Measurements from ENCODE around the gene CERS5. TPM values are rescaled to one million over a fixed set of nuclear protein-coding genes. Genes with fewer than 3 reads are reported as not detected.
A peak's percentile ranks its signal among the peaks of the same experiment; 100 is the strongest.

CERS5 gene
- total RNA-seq, 4 donors from 2014 or later: 23.4 to 27.9 (median 26.4) TPM

DNA sequence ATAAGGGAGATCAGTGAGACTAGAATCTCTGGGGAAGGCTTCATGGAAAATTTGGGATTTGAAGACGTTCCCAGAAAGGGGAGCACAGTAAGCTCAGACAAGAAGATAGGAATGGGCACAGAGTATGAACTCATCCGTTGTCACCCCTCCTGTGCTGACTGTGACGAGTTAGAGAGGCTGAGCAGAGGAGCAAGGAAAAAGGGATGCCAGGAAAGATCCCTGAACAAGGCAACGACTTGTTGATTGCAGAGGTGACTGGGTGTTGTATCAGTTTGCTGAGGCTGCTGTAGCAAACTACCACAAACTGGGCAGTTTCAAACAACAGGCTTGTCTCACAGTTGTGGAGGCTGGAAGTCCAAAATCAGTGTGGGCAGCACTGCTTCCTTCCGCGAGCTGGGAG, 69.2 kb downstream of the CERS5 start:
- H3K36me3 ChIP-seq: peaks cover 0 to 85% of the 10 kb centered on the region in 2 donors
- H3K9me3 ChIP-seq: no peaks in the 10 kb centered on the region
- no peak overlapping the region for H3K27ac ChIP-seq
- no peaks in the 10 kb centered on the region for H3K4me1 ChIP-seq
- TF ChIP-seq POLR2AphosphoS5 (IDR thresholded peaks at IDR 0.05) (no peak), EP300 (IDR thresholded peaks at IDR 0.05) (no peak)
- TF ChIP-seq, protein P1, sequence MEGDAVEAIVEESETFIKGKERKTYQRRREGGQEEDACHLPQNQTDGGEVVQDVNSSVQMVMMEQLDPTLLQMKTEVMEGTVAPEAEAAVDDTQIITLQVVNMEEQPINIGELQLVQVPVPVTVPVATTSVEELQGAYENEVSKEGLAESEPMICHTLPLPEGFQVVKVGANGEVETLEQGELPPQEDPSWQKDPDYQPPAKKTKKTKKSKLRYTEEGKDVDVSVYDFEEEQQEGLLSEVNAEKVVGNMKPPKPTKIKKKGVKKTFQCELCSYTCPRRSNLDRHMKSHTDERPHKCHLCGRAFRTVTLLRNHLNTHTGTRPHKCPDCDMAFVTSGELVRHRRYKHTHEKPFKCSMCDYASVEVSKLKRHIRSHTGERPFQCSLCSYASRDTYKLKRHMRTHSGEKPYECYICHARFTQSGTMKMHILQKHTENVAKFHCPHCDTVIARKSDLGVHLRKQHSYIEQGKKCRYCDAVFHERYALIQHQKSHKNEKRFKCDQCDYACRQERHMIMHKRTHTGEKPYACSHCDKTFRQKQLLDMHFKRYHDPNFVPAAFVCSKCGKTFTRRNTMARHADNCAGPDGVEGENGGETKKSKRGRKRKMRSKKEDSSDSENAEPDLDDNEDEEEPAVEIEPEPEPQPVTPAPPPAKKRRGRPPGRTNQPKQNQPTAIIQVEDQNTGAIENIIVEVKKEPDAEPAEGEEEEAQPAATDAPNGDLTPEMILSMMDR (IDR thresholded peaks at IDR 0.05): no peak
- no peak overlapping the region for H3K4me3 ChIP-seq
- WGBS, 2 donors (ENCODE audit: low coverage in 1 of 2): 70 to 81% methylated on average over 3 to 6 of the region's 6 CpGs
- ATAC-seq: no peak
- H3K27me3 ChIP-seq: no peaks in the 10 kb centered on the region

DNA sequence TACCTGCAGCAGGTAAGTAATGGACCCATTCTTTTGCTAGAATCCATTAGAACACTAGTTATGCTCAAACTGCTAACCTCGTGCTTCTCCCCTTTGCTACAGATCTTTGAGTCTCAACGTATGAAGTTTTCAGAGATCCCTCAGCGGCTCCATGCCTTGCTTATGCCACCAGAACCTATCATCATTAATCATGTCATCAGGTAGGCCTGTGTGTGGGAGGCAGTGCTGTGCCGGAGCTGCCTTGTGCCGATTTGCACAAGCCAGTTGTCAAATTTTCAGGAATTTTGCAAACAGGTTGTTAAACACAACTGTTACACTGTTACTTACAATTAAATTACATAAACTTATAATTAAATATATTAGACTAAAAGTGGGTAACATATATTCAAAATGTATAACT, 76.8 kb downstream of the CERS5 start:
- Histone ChIP-seq H3K9me3 (no peaks in the 10 kb centered on the region), H3K27me3 (no peaks in the 10 kb centered on the region), H3K27ac (no peak overlapping the region), H3K4me1 (peaks cover 0 to 36% (median 0%) of the 10 kb centered on the region in 3 donors), H3K36me3 (peaks cover 2 to 90% of the 10 kb centered on the region in 2 donors), H3K4me3 (no peak overlapping the region)
- ATAC-seq: no peak
- WGBS, 2 donors (ENCODE audit: low coverage in 1 of 2): 69 to 82% methylated on average over 5 of the region's 5 CpGs
- TF ChIP-seq, protein P1 (IDR thresholded peaks at IDR 0.05): no peak
- TF ChIP-seq POLR2A (IDR thresholded peaks at IDR 0.05) (no peak), POLR2AphosphoS5 (IDR thresholded peaks at IDR 0.05) (no peak), EP300 (IDR thresholded peaks at IDR 0.05) (no peak)

DNA sequence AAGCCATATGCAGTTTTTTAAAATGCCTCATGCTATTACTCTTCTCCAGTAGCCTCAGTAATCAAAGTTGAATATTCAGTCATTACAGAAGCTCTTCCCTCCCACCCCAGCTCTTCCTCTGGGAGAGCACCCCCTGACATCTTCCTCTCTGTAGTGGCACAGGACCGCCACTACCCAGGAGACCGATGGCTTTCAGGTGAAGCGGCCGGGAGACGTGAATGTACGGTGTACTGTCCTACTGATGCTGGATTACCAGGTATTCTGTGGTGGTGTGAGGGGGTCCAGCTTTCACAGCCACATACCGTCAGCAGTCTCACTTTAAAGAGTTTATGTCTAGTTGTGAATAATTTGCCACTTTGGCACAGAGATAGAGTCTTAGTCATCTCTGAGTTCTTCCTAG, 77.4 kb downstream of the CERS5 start:
- H3K9me3 ChIP-seq: no peaks in the 10 kb centered on the region
- no peak for TF ChIP-seq POLR2AphosphoS5 (IDR thresholded peaks at IDR 0.05)
- H3K4me3 ChIP-seq: no peak overlapping the region
- 88% methylated on average over 4 of the region's 7 CpGs; no CpG with 5 or more reads in 1 of the 2 donors for WGBS, 2 donors (ENCODE audit: low coverage in 1 of 2)
- ATAC-seq: no peak
- no peaks in the 10 kb centered on the region for H3K27me3 ChIP-seq
- H3K4me1 ChIP-seq: peaks cover 0 to 36% (median 0%) of the 10 kb centered on the region in 3 donors
- H3K36me3 ChIP-seq: peaks cover 2 to 83% of the 10 kb centered on the region in 2 donors
- H3K27ac ChIP-seq: no peak overlapping the region

DNA sequence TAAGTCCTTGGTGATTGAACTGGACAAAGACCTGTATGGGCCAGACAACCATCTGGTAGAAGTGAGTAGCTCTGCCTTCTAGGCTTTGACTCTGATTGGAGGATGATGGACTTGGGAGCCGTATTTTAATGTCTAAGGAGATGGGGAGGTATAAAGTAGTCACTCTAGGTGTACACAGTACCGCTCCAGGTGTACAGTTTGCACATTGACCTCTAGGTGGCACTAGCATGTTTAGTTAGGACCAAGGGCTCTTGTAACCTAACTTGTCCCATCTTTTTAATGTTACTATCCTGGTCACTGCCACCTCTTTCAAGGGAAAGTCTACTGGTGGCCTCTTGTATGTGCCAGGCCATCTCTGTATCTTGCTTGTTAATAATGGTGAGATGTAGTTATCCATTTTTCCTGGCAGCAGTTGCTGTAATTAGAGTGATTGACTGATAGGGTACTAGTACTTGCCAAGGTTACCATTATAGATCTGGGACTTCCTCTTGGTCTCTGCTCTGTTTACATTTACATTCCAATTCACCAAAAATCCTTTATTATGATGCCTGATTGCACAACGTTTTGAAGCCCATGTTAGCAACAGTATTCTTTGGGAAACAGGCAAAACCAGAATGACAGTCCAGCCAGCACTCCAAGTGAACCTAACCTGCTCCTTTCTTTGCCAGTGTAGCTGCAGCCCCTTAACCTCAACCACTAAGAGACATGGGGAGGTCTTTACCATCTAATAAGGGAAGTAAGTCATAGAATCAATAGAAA, 78.4 kb downstream of the CERS5 start:
- 17 to 30% methylated on average over 2 to 3 of the region's 3 CpGs for WGBS, 2 donors (ENCODE audit: low coverage in 1 of 2)
- H3K4me3 ChIP-seq: no peak overlapping the region
- no peak for ATAC-seq
- H3K4me1 ChIP-seq: peaks cover 0 to 45% (median 0%) of the 10 kb centered on the region in 3 donors
- H3K27ac ChIP-seq: no peak overlapping the region
- peaks cover 2 to 73% of the 10 kb centered on the region in 2 donors for H3K36me3 ChIP-seq
- no peaks in the 10 kb centered on the region for H3K27me3 ChIP-seq
- no peak for TF ChIP-seq POLR2AphosphoS5 (IDR thresholded peaks at IDR 0.05)
- TF ChIP-seq, protein P1 (IDR thresholded peaks at IDR 0.05): peak; percentile 59 to 81 (median 69)
- H3K9me3 ChIP-seq: no peaks in the 10 kb centered on the region

DNA sequence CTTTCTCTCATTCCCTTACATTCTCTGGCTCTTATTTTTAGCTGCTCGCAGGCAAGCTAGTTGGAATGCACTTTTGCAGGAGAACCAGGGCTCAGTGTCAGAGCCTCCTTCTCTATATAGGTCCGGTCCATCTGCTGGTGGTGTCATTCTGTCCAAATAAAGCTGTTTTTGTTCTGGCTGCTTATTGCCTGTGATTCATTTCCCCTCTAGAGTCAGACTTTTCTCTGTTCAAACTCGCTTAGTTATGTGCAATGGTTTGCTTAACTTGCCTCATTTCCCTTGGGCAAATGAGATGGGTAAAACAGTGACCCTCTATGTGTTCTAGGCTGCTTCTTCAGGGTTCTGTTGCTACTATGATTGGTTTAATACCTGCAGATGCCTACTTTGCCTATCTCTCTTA, 79.2 kb downstream of the CERS5 start:
- peaks cover 2 to 66% of the 10 kb centered on the region in 2 donors for H3K36me3 ChIP-seq
- peaks cover 0 to 47% (median 0%) of the 10 kb centered on the region in 3 donors for H3K4me1 ChIP-seq
- H3K27ac ChIP-seq: no peak overlapping the region
- no peak for TF ChIP-seq POLR2A (IDR thresholded peaks at IDR 0.05)
- TF ChIP-seq, protein P1 (IDR thresholded peaks at IDR 0.05): no peak
- TF ChIP-seq POLR2AphosphoS5 (IDR thresholded peaks at IDR 0.05): no peak
- no peak for TF ChIP-seq EP300 (IDR thresholded peaks at IDR 0.05)
- ATAC-seq: no peak
- no peak overlapping the region for H3K4me3 ChIP-seq
- H3K9me3 ChIP-seq: no peaks in the 10 kb centered on the region
- 24 to 40% methylated on average over 1 to 3 of the region's 3 CpGs for WGBS, 2 donors (ENCODE audit: low coverage in 1 of 2)
- H3K27me3 ChIP-seq: no peaks in the 10 kb centered on the region
